ENCODE data around the gene ZNF710. TPM values are rescaled to one million over a fixed set of nuclear protein-coding genes. Genes with fewer than 3 reads are reported as not detected.
A peak's percentile ranks its signal among the peaks of the same experiment; 100 is the strongest.
"Not testable (repeated sequence)": the region's sequence is repeated elsewhere in the genome, so short reads cannot be mapped to it uniquely, and the experiment has no call there.

ZNF710 gene
- total RNA-seq, 1 donor: 29.1 TPM

- no peak for DNase-seq (ENCODE audit: low read depth in 2 of 3, low spot score in 2 of 3)
These were observed 54.1 kb downstream of the ZNF710 start for GRCh38 chr15:90055182-90055581.

GRCh38 chr15:90056529-90056928 lies 55.4 kb downstream of the ZNF710 start:
- DNase-seq (ENCODE audit: low read depth in 2 of 3, low spot score in 2 of 3): no peak

GRCh38 chr15:90058308-90058707 lies 57.2 kb downstream of the ZNF710 start:
- DNase-seq (ENCODE audit: low read depth in 2 of 3, low spot score in 2 of 3): no peak

- no peak for DNase-seq (ENCODE audit: low read depth in 2 of 3, low spot score in 2 of 3)
These were observed 57.7 kb downstream of the ZNF710 start for GRCh38 chr15:90058775-90059174.

GRCh38 chr15:90059208-90059985 lies 58.3 kb downstream of the ZNF710 start:
- peak; percentile 40 to 95 (median 89) for DNase-seq (ENCODE audit: low read depth in 2 of 3, low spot score in 2 of 3)

- DNase-seq (ENCODE audit: low read depth in 2 of 3, low spot score in 2 of 3): no peak
These were observed 59.7 kb downstream of the ZNF710 start for GRCh38 chr15:90060797-90061196.

- DNase-seq (ENCODE audit: low read depth in 2 of 3, low spot score in 2 of 3): no peak
These were observed 60.9 kb downstream of the ZNF710 start for GRCh38 chr15:90062023-90062442.

GRCh38 chr15:90062462-90062932 lies 61.4 kb downstream of the ZNF710 start:
- no peak for DNase-seq (ENCODE audit: low read depth in 2 of 3, low spot score in 2 of 3)

GRCh38 chr15:90062973-90063769 lies 62.0 kb downstream of the ZNF710 start:
- DNase-seq (ENCODE audit: low read depth in 2 of 3, low spot score in 2 of 3): no peak

- DNase-seq (ENCODE audit: low read depth in 2 of 3, low spot score in 2 of 3): peak in 2 of 3 donors; percentile 48 to 70
These were observed 62.7 kb downstream of the ZNF710 start for GRCh38 chr15:90063770-90064247.

GRCh38 chr15:90064911-90065681 lies 64.0 kb downstream of the ZNF710 start:
- no peak for DNase-seq (ENCODE audit: low read depth in 2 of 3, low spot score in 2 of 3)

GRCh38 chr15:90065682-90066049 lies 64.5 kb downstream of the ZNF710 start:
- no peak for DNase-seq (ENCODE audit: low read depth in 2 of 3, low spot score in 2 of 3)

- no peak for DNase-seq (ENCODE audit: low read depth in 2 of 3, low spot score in 2 of 3)
These were observed 66.2 kb downstream of the ZNF710 start for GRCh38 chr15:90067181-90067952.

- DNase-seq (ENCODE audit: low read depth in 2 of 3, low spot score in 2 of 3): no peak
These were observed 67.0 kb downstream of the ZNF710 start for GRCh38 chr15:90067953-90068606.

GRCh38 chr15:90070623-90071022 lies 69.5 kb downstream of the ZNF710 start:
- not testable (repeated sequence) for DNase-seq (ENCODE audit: low read depth in 2 of 3, low spot score in 2 of 3)

- peak; percentile 43 to 93 (median 86) for DNase-seq (ENCODE audit: low read depth in 2 of 3, low spot score in 2 of 3)
These were observed 70.2 kb downstream of the ZNF710 start for GRCh38 chr15:90071220-90071807.

GRCh38 chr15:90072978-90073640 lies 72.0 kb downstream of the ZNF710 start:
- DNase-seq (ENCODE audit: low read depth in 2 of 3, low spot score in 2 of 3): no peak

- DNase-seq (ENCODE audit: low read depth in 2 of 3, low spot score in 2 of 3): no peak
These were observed 72.9 kb downstream of the ZNF710 start for GRCh38 chr15:90074023-90074422.

GRCh38 chr15:90074916-90075315 lies 73.8 kb downstream of the ZNF710 start:
- no peak for DNase-seq (ENCODE audit: low read depth in 2 of 3, low spot score in 2 of 3)

Data from hematopoietic multipotent progenitor cell (in vitro differentiated cells).